PC-3 (cell line): ENCODE measurements around the gene MRGPRX1. TPM values are rescaled to one million over a fixed set of nuclear protein-coding genes. Genes with fewer than 3 reads are reported as not detected.

Experiments
- ATAC-seq: fragments of 200-7000 bp; cut with Tn5 transposase; 2 replicates; pipeline ENCODE4 v1.9.1; 2020; ENCODE audit warnings: mild to moderate bottlenecking, moderate library complexity
- BruUV-seq: library from RNA; stranded (reverse); fragments of 400-500 nt; replicated peaks from 2 replicates; lab custom pipeline; 2021; lab: Mats Ljungman, UMichigan
- CTCF ChIA-PET: fragments of 300-600 bp; sonication (Branson Sonifier 250); formaldehyde crosslinking; loops from one replicate; lab custom pipeline; 2022; ENCODE audit warnings: antibody characterized with exemption; lab: Charles Lee
- POLR2A ChIA-PET: fragments of 300-600 bp; sonication (Branson Sonifier 250); formaldehyde crosslinking; loops from one replicate; lab custom pipeline; 2022; ENCODE audit warnings: antibody characterized with exemption; ENCODE audit not compliant: unreplicated experiment; lab: Charles Lee
- DNase-seq: peaks from one replicate; pipeline ENCODE4 v3.0.0-alpha.2; 2015
- H2AFZ ChIP-seq: fragments of 300-600 bp; sonication (generic); 2 replicates; pipeline ENCODE4 v1.6.0; 2016; ENCODE audit warnings: antibody characterized with exemption, low read length
- H3F3A ChIP-seq: fragments of 300-600 bp; sonication (generic); one replicate; pipeline ENCODE4 v1.6.0; 2017; ENCODE audit warnings: antibody characterized with exemption, low read length, control low read depth, mild to moderate bottlenecking; ENCODE audit not compliant: unreplicated experiment
- H3K27ac ChIP-seq: fragments of 300-600 bp; sonication (generic); 2 replicates; pipeline ENCODE4 v1.5.1; 2016; ENCODE audit warnings: mild to moderate bottlenecking, low read length
- H3K27me3 ChIP-seq: fragments of 300-600 bp; sonication (generic); 2 replicates; pipeline ENCODE4 v1.6.1; 2016; ENCODE audit warnings: low read length, mixed read lengths
- H3K36me3 ChIP-seq: fragments of 300-600 bp; sonication (generic); 2 replicates; pipeline ENCODE4 v1.6.1; 2016; ENCODE audit warnings: low read depth, mixed run types, low read length, mixed read lengths
- H3K4me1 ChIP-seq: fragments of 300-600 bp; sonication (generic); 2 replicates; pipeline ENCODE4 v1.5.1; 2016; ENCODE audit warnings: low read length; ENCODE audit not compliant: insufficient read depth
- H3K4me2 ChIP-seq: fragments of 300-600 bp; sonication (generic); 2 replicates; pipeline ENCODE4 v1.6.0; 2016; ENCODE audit warnings: low read length
- H3K4me3 ChIP-seq: fragments of 300-600 bp; sonication (generic); 2 replicates; pipeline ENCODE4 v1.5.1; 2016; ENCODE audit warnings: mild to moderate bottlenecking, low read length, mixed read lengths
- H3K79me2 ChIP-seq: fragments of 300-600 bp; sonication (generic); 2 replicates; pipeline ENCODE4 v1.6.1; 2017; ENCODE audit warnings: low read length, mixed read lengths
- H3K9ac ChIP-seq: fragments of 300-600 bp; sonication (generic); 2 replicates; pipeline ENCODE4 v1.6.0; 2016; ENCODE audit warnings: mild to moderate bottlenecking, low read length
- H3K9me2 ChIP-seq: fragments of 300-600 bp; sonication (generic); replicated peaks from 2 replicates; pipeline ENCODE4 v1.6.1; 2016; ENCODE audit warnings: mixed run types, low read length, mixed read lengths
- H3K9me3 ChIP-seq: fragments of 300-600 bp; sonication (generic); 2 replicates; pipeline ENCODE4 v1.6.1; 2016; ENCODE audit warnings: low read length, mixed read lengths
- H4K20me1 ChIP-seq: fragments of 300-600 bp; sonication (generic); 2 replicates; pipeline ENCODE4 v1.6.1; 2016; ENCODE audit warnings: low read length, mixed read lengths
- CTCF ChIP-seq: fragments of 300-600 bp; sonication (generic); conservative IDR thresholded peaks from 2 replicates; pipeline ENCODE4 v1.5.1; 2017; ENCODE audit warnings: antibody characterized with exemption, low read depth, mild to moderate bottlenecking, low read length
- EZH2 ChIP-seq: fragments of 300-600 bp; sonication (generic); IDR thresholded peaks from one replicate; pipeline ENCODE4 v1.6.1; 2017; ENCODE audit warnings: antibody characterized with exemption, mild to moderate bottlenecking, low read length; ENCODE audit not compliant: unreplicated experiment
- EZH2phosphoT487 ChIP-seq: fragments of 300-600 bp; sonication (generic); IDR thresholded peaks from 2 replicates; pipeline ENCODE4 v1.6.1; 2018; ENCODE audit warnings: mild to moderate bottlenecking, antibody characterized with exemption, low read length, borderline replicate concordance
- intact Hi-C: fragments of 100-400 bp; cut with micrococcal nuclease; formaldehyde crosslinking; loops from 2 replicates; pipeline ENCODE4 v1.9.0; 2023
- total RNA-seq: library from RNA; depleted of rRNA; stranded (reverse); fragments of >200 nt; gene quantifications from 2 replicates; pipeline ENCODE4 v1.2.3, GENCODE V29; 2014

MRGPRX1 gene
- total RNA-seq, 1 experiment from 2014 or later = not detected

GRCh38 chr11:18969720-18970119 is 30.5 kb upstream of the MRGPRX1 start:
- no peaks in the 10 kb centered on the region for H3K9me3 ChIP-seq
- H3K27me3 ChIP-seq = peaks cover 6% of the 10 kb centered on the region; the same call in 1 of the 2 replicates
- H3K27ac ChIP-seq = no peak overlapping the region
- no peak for TF ChIP-seq EZH2
- TF ChIP-seq CTCF = no peak
- no peak for TF ChIP-seq EZH2phosphoT487
- intact Hi-C loops = no loop called here
- ATAC-seq = no peak
- H4K20me1 ChIP-seq = no peaks in the 10 kb centered on the region
- no TSS peak for BruUV-seq
- H3K9me2 ChIP-seq = no peaks in the 10 kb centered on the region
- H3K4me3 ChIP-seq = no peak overlapping the region
- no peak for DNase-seq
- no peak overlapping the region for H3K4me2 ChIP-seq
- H3K36me3 ChIP-seq = no peaks in the 10 kb centered on the region
- ChIA-PET CTCF (no interaction called here), POLR2A (no interaction called here)
- no peak overlapping the region for H3K9ac ChIP-seq
- H2AFZ ChIP-seq = no peak overlapping the region
- H3K79me2 ChIP-seq = no peaks in the 10 kb centered on the region
- H3K4me1 ChIP-seq = no peaks in the 10 kb centered on the region; the same call in 1 of the 2 replicates
- H3F3A ChIP-seq = no peaks in the 10 kb centered on the region

- DNase-seq (peak; percentile 77), ATAC-seq (peak; percentile 94)
- intact Hi-C loops = no loop called here
- H3K79me2 ChIP-seq = no peaks in the 10 kb centered on the region
- peak overlapping the region; percentile 69 for H3K4me2 ChIP-seq
- no peak overlapping the region; the same call in none of the 2 replicates for H2AFZ ChIP-seq
- H3K4me3 ChIP-seq = peak overlapping the region; percentile 44; the same call in 1 of the 2 replicates
- H3K36me3 ChIP-seq = no peaks in the 10 kb centered on the region
- peaks cover 16% of the 10 kb centered on the region for H3K4me1 ChIP-seq
- H3K27me3 ChIP-seq = no peaks in the 10 kb centered on the region
- ChIA-PET POLR2A (no interaction called here), CTCF (no interaction called here)
- H3F3A ChIP-seq = no peaks in the 10 kb centered on the region
- no peak overlapping the region for H3K9ac ChIP-seq
- BruUV-seq = no TSS peak
- H3K9me2 ChIP-seq = no peaks in the 10 kb centered on the region
- H4K20me1 ChIP-seq = no peaks in the 10 kb centered on the region
- H3K27ac ChIP-seq = 0 out of 2 replicates have a peak overlapping the region, but pooled peaks have one; percentile 5
- no peaks in the 10 kb centered on the region for H3K9me3 ChIP-seq
- TF ChIP-seq EZH2 (no peak), CTCF (no peak), EZH2phosphoT487 (no peak)
Measured at GRCh38 chr11:18958221-18958910, 19.2 kb upstream of the MRGPRX1 start.

GRCh38 chr11:18956630-18957029 is 17.4 kb upstream of the MRGPRX1 start:
- no TSS peak for BruUV-seq
- Histone ChIP-seq H3K9ac (no peak overlapping the region), H3K9me2 (no peaks in the 10 kb centered on the region), H3K4me3 (no peak overlapping the region), H3K4me1 (peaks cover 16% of the 10 kb centered on the region), H3K79me2 (no peaks in the 10 kb centered on the region), H3K27ac (no peak overlapping the region), H3F3A (no peaks in the 10 kb centered on the region), H3K9me3 (no peaks in the 10 kb centered on the region), H4K20me1 (no peaks in the 10 kb centered on the region), H2AFZ (no peak overlapping the region), H3K36me3 (no peaks in the 10 kb centered on the region), H3K27me3 (no peaks in the 10 kb centered on the region), H3K4me2 (no peak overlapping the region)
- ChIA-PET CTCF (no interaction called here), POLR2A (no interaction called here)
- no peak for ATAC-seq
- intact Hi-C loops = no loop called here
- DNase-seq = no peak
- TF ChIP-seq CTCF (no peak), EZH2phosphoT487 (no peak), EZH2 (no peak)
